ENCODE measurements around the gene PPP1R3G.

The PPP1R3G gene

DNA sequence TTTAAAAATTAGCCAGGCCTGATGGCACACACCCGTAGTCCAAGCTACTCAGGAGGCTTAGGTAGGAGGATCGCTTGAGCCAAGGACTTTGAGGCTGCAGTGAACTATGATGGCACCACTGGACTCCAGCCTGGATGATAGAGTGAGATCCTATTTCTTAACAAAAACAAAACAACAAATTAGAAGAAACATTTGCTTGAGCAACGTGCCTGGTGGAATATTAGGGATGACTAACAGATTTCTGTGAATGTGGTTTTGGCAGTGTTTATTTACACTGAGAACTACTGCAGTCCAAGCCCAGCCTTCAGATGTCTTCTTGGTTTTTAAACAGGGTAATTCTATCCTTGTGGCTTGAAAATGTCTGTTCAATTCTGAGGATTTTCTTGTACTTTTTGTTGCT lies 9.2 kb downstream of the PPP1R3G start:
- DNase-seq (ENCODE audit: low read depth in 2 of 2), result peak; percentile 72 to 75

DNA sequence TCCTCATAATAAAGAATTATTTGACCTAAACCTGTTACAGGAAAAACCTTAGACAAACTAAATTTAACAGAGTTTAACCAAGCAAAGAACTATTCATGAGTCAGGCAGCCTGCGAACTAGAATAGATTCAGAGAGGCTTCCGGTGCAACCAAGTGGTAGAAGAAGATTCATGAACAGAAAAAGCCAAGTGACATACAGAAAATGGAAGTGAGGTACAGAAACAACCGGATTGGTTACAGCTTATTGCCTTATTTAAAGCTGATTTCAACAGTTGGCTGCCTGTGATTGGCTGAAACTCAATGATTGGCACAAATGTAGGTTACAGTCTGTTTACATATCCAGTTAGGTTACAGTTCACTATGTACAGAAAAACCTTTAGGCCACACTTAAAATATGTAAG lies 10.1 kb downstream of the PPP1R3G start:
- DNase-seq (ENCODE audit: low read depth in 2 of 2), result no peak

- DNase-seq (ENCODE audit: low read depth in 2 of 2), result no peak
Observed at GRCh38 chr6:5096482-5096881, 11.3 kb downstream of the PPP1R3G start.

DNA sequence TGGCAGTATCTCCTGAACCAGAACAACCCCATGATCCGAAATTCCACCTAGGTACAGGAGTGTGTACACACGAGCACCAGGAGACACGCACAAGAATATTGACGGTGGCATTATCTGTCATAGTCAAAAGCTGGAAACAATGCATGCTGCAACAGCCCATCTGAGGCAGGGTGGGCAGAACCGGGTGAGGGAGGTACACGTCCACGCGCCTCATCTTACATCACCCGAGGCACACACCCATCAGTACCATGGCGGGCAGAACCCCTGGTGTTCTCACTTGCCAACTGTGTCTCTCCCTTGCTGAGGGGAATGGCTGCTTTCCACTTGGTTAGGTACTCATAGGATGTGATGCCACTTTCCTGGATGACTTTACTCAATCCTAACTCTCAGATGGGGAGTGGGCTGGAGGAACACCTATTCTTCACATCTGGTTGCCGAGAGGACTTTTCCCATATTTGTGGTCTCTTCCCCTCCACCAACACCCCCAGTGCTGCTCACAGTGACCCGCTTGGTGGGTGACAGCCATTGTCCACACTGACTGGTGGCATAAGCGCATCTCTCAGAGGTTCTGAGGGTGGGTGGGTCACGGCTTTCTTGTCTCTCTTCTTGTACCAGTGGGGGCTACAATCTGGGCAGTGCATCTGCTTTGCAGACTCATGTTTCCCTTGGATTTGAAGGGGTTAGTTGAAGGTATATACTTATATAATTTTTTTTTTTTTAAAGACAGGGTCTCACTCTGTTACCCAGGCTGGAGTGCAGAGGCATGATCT lies 13.5 kb downstream of the PPP1R3G start:
- DNase-seq (ENCODE audit: low read depth in 2 of 2), result no peak

- DNase-seq (ENCODE audit: low read depth in 2 of 2), result no peak
Observed at GRCh38 chr6:5099537-5099936, 14.4 kb downstream of the PPP1R3G start.

DNA sequence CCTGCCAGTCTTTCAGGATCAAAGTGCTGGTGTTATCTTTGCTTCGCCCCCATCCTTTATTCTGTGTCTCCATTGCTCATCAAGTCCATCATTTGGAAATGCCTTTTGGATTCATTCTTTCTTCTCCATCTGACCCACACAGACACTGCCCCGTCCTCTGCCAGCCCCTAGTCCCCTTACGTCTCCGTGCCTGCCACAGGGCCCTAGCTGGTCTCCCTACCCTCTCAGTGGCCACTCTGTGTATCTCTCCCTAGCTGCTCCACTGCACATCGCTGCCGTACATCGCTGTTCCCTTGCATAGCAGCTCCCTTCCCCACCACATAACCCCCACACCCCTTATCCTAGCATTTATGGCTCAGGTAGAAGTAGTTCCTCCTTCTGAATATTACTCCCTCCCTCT lies 15.7 kb downstream of the PPP1R3G start:
- DNase-seq (ENCODE audit: low read depth in 2 of 2), result no peak

GRCh38 chr6:5102267-5102970 lies 17.3 kb downstream of the PPP1R3G start:
- no peak for DNase-seq (ENCODE audit: low read depth in 2 of 2)

GRCh38 chr6:5103250-5103649 lies 18.1 kb downstream of the PPP1R3G start:
- no peak for DNase-seq (ENCODE audit: low read depth in 2 of 2)

DNA sequence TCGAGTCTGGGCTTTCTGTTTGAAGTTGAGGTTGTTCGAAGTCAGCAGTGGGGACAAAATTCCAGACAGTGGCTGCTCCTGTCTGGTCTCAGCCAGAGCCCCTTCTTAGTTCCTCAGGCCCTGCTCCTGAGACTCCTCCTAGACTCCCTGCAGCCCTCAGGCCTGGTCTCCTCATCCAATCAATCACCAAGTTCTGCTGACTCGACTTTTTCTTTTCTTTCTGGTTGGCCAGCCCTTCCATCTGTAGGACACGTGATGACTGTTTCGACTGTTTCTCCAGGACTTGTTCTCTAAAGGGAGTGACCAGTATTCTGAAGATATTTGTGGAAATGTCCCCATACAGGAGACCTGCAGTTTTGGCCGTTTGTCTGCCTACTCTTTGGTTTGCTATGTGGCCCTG lies 19.5 kb downstream of the PPP1R3G start:
- DNase-seq (ENCODE audit: low read depth in 2 of 2), result no peak

DNA sequence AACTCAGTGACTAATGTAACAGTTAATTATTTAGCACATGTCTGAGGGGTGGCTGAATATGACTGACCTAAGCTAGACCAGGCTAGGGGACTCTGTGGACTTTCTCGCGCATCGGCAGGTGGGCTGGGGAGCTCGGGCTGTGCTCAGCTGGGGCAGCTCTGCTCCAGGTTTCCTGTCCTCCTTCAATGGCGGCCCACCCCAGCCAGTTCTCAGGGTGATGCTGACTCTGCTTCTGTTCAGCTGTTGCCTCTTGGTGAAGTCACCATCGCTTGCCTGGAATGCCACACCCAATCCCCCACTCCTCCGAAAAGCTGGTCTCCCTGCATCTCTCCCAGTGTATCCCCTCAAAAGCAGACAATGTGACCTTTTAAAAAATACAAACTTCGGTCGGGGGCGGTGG lies 20.0 kb downstream of the PPP1R3G start:
- no peak for DNase-seq (ENCODE audit: low read depth in 2 of 2)

DNA sequence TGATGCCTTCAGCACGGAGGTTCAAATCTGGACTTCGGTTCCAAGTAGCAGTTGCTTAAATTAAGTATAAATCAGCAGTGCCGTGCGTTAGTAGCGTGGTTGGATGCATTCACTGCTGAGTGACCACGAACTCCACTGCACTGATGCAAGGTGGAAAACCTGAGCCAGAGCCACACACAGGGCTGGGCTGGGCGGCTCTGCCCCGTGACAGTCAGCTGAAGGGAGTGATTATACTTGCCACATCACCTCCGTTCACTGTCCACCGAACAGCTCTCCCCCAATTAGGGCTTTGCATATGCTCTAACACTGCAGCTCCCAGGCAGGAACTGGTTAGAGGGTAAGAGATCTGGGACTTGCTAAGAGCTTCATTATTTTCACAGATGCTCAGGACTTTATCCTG lies 22.2 kb downstream of the PPP1R3G start:
- DNase-seq (ENCODE audit: low read depth in 2 of 2), result no peak

GRCh38 chr6:5108068-5108467 lies 22.9 kb downstream of the PPP1R3G start:
- no peak for DNase-seq (ENCODE audit: low read depth in 2 of 2)

DNA sequence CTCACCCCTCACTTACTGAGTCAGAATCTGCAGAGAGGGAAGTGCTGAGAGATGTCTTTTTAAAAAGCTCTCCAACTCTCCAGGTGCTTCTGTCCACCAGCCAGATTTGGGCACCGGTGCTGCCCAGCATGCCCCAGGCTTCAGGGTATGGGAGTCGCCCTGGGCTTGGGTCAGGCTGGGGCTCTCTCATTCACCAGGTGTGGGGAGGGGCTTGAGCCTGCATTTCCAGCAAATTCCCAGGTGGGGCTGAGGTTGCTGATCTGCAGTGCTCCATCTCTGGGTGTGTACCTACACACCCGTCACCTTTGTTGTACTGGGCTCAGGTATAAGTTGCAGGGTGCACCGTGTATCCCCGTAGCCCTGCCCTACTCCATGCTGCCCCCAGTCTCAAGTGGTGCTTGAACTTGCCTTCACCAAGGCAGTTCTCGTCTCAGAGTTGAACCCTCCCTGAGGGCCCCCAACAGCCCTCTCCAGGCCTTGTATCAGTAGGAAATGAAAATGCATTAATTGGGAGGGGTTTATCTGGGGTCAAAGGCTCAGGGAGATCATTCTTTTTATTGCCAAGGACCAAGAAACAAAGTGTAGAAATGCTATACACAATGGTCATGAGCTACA lies 23.5 kb downstream of the PPP1R3G start:
- no peak for DNase-seq (ENCODE audit: low read depth in 2 of 2)

GRCh38 chr6:5109436-5109835 lies 24.3 kb downstream of the PPP1R3G start:
- no peak for DNase-seq (ENCODE audit: low read depth in 2 of 2)

DNA sequence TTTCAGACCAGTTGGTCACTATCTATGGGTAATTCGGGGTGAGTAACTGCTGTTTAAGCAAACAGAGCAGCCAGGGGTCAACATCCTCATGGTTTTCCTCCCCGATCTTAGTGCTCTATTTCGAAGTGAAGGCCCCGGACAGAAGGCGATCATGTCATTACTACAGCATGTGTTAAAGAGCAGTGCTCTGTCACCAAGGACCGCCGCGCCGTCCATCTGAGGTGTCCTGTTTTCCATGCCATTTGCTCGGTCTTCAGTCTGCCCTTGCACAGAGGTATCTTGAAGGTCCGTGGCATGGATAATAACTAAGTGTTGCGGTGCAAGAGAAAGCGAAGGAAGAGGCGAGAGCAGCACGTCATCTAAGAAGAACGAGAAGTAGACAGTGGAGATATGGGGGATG lies 25.1 kb downstream of the PPP1R3G start:
- DNase-seq (ENCODE audit: low read depth in 2 of 2), result no peak

- DNase-seq (ENCODE audit: low read depth in 2 of 2), result no peak
Observed at GRCh38 chr6:5111626-5112025, 26.5 kb downstream of the PPP1R3G start.

DNA sequence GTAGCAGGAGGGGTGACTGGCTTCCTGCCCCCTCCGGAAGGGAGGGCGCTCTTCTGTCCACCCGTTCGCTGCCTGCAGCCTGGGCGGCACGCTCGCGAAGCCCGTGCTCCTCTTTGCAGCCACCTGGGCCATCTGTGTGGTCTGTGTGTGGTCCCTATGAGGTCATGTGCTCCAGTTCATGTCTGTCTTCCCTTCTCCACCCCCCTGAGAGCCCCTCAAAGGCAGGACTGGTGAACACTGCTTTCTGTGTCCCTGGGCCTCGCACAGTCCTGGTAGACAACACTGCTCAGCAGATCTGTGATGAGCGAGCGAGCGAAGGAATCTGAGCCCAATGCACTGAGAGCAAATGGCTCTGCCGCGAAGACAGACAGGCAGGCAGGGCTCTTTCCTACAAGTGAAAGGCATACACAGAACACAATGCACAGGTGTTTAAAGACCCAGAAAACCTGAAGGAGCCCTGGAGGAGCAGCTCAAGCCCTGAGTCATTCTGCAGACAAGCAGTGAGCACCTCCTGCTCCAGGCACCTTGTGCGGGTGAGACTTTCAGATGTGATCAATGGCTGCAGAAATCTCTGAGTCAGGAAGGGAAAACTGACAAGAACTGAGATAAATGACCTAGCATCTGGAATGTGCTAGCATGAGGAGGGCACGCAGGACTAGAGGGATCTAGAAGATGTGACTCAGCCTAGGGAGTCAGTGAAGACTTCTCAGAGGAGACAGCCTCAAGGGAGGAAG lies 27.1 kb downstream of the PPP1R3G start:
- peak in 1 of 2 experiments; percentile 23 for DNase-seq (ENCODE audit: low read depth in 2 of 2)

DNA sequence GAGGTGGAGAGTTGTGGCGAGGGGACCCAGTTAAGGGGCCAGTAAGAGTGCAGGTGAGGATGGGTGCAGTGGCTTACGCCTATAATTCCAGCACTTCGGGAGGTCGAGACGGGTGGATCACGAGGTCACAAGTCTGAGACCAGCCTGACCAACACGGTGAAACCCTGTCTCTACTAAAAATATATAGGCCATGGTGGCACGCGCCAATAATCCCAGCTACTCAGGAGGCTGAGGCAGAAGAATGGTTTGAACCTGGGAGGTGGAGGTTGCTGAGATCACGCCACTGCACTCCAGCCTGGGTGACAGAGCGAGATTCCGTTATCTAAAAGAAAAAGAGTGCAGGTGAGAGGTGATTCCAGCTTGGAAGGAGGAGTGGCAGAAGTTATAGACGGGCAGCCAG lies 28.0 kb downstream of the PPP1R3G start:
- no peak for DNase-seq (ENCODE audit: low read depth in 2 of 2)

GRCh38 chr6:5115168-5115567 lies 30.0 kb downstream of the PPP1R3G start:
- DNase-seq (ENCODE audit: low read depth in 2 of 2), result no peak

GRCh38 chr6:5116243-5116991 lies 31.3 kb downstream of the PPP1R3G start:
- no peak for DNase-seq (ENCODE audit: low read depth in 2 of 2)

DNA sequence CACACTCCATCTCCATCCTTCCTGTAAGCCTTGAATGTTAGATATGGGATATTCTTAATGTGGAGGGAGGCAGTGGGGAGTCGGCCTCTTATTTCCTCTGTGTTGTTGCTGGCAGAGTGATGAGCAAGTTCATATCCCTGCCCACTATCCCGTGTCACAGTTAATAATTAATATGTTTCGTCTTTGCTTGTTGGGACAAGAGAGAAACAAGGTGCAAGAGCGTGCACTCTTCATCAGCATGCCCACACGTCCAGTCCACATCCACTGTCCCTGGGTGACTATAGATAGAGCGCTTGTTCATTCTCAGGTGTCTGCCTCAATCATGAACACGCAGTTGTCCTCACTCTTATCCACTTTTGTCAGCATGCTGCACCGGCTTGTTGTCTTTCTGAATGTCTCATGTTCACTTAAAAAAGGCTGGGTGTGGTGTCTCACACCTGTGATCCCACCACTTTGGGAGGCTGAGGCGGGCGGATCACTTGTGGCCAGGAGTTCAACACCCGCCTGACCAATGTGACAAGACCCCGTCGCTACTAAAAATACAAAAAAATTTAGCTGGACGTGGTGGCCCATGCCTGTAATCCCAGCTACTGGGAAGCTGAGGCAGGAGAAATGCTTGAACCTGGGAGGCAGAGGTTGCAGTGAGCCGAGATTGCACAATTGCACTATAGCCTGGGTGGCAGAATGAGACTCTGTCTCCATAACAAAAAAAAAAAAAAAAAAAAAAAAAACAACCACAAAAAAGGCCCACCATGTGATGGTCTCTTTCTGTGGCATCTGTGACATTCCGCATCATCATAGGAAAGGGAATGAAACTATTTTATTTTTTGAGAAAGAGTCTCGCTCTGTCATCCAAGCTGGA lies 34.2 kb downstream of the PPP1R3G start:
- no peak for DNase-seq (ENCODE audit: low read depth in 2 of 2)

Data from fibroblast of skin of left biceps (primary cell).